NT2/D1 (cell line): Measurements from ENCODE around the gene PDCD5.

Experiments
- DNase-seq: peaks from one replicate; pipeline ENCODE4 v3.0.0-alpha.2; 2011; ENCODE audit warnings: low read depth, low spot score
- H3K27me3 ChIP-seq: 2 replicates; pipeline ENCODE4 v1.6.0; 2011; ENCODE audit warnings: mild to moderate bottlenecking; ENCODE audit not compliant: insufficient read length, insufficient read depth
- H3K36me3 ChIP-seq: 2 replicates; pipeline ENCODE4 v1.6.1; 2011; ENCODE audit warnings: mild to moderate bottlenecking, low read length, mixed read lengths; ENCODE audit not compliant: insufficient read depth, insufficient read length
- H3K4me1 ChIP-seq: 2 replicates; pipeline ENCODE4 v1.5.1; 2011; ENCODE audit not compliant: insufficient read depth, insufficient read length
- H3K4me3 ChIP-seq: 2 replicates; pipeline ENCODE4 v1.5.1; 2011; ENCODE audit warnings: low read depth; ENCODE audit not compliant: insufficient read length
- H3K9ac ChIP-seq: 2 replicates; pipeline ENCODE4 v1.6.0; 2011; ENCODE audit warnings: low read depth; ENCODE audit not compliant: insufficient read length
- H3K9me3 ChIP-seq: 2 replicates; pipeline ENCODE4 v1.5.1; 2011; ENCODE audit warnings: mild to moderate bottlenecking, low read length; ENCODE audit not compliant: insufficient read depth
- SUZ12 ChIP-seq: IDR thresholded peaks from 2 replicates; pipeline ENCODE4 v1.6.1; 2011; ENCODE audit not compliant: insufficient read length, insufficient read depth; ENCODE audit errors: extremely low read depth
- YY1 ChIP-seq: IDR thresholded peaks from 2 replicates; pipeline ENCODE4 v1.6.1; 2011; ENCODE audit not compliant: insufficient read length, insufficient read depth
- ZNF274 ChIP-seq: IDR thresholded peaks from 2 replicates; pipeline ENCODE4 v1.6.1; 2011; ENCODE audit warnings: mild to moderate bottlenecking, low read depth, low read length

PDCD5 gene

GRCh38 chr19:32543115-32543900 lies 37.7 kb upstream of the PDCD5 start:
- H3K27me3 ChIP-seq = no peaks in the 10 kb centered on the region
- no peaks in the 10 kb centered on the region for H3K9me3 ChIP-seq
- H3K36me3 ChIP-seq = no peaks in the 10 kb centered on the region
- H3K4me1 ChIP-seq = no peaks in the 10 kb centered on the region
- no peak overlapping the region for H3K9ac ChIP-seq
- no peak overlapping the region for H3K4me3 ChIP-seq
- TF ChIP-seq YY1 (no peak), SUZ12 (no peak), ZNF274 (no peak)
- DNase-seq = no peak

- H3K27me3 ChIP-seq = no peaks in the 10 kb centered on the region
- TF ChIP-seq ZNF274 = no peak
- TF ChIP-seq SUZ12 = no peak
- TF ChIP-seq YY1 = no peak
- H3K4me3 ChIP-seq = no peak overlapping the region
These were observed 36.1 kb upstream of the PDCD5 start for GRCh38 chr19:32544917-32545316.

GRCh38 chr19:32550666-32551065 lies 30.3 kb upstream of the PDCD5 start:
- Histone ChIP-seq H3K27me3 (no peaks in the 10 kb centered on the region), H3K36me3 (no peaks in the 10 kb centered on the region), H3K9ac (no peak overlapping the region), H3K4me1 (no peaks in the 10 kb centered on the region), H3K4me3 (no peak overlapping the region), H3K9me3 (no peaks in the 10 kb centered on the region)
- TF ChIP-seq SUZ12 (no peak), YY1 (no peak), ZNF274 (no peak)
- DNase-seq = no peak

More at GRCh38 chr19:32544917-32545316, 36.1 kb upstream of the PDCD5 start:
- Histone ChIP-seq H3K9me3 (no peaks in the 10 kb centered on the region), H3K4me1 (no peaks in the 10 kb centered on the region), H3K9ac (no peak overlapping the region), H3K36me3 (no peaks in the 10 kb centered on the region)
- DNase-seq = no peak

- Histone ChIP-seq H3K27me3 (no peaks in the 10 kb centered on the region), H3K4me1 (no peaks in the 10 kb centered on the region), H3K36me3 (no peaks in the 10 kb centered on the region), H3K4me3 (no peak overlapping the region), H3K9me3 (no peaks in the 10 kb centered on the region), H3K9ac (no peak overlapping the region)
- DNase-seq = no peak
- TF ChIP-seq ZNF274 = no peak
- no peak for TF ChIP-seq YY1
- TF ChIP-seq SUZ12 = no peak
These were observed 25.2 kb upstream of the PDCD5 start for GRCh38 chr19:32555786-32556185.

- Histone ChIP-seq H3K4me3 (no peak overlapping the region), H3K4me1 (no peaks in the 10 kb centered on the region), H3K9ac (no peak overlapping the region), H3K36me3 (no peaks in the 10 kb centered on the region), H3K9me3 (no peaks in the 10 kb centered on the region), H3K27me3 (no peaks in the 10 kb centered on the region)
- DNase-seq = no peak
- TF ChIP-seq ZNF274 (no peak), YY1 (no peak), SUZ12 (no peak)
These were observed 22.3 kb upstream of the PDCD5 start for GRCh38 chr19:32558607-32559228.

- no peak for DNase-seq
- H3K36me3 ChIP-seq = no peaks in the 10 kb centered on the region
- no peaks in the 10 kb centered on the region for H3K4me1 ChIP-seq
- TF ChIP-seq YY1 (no peak), ZNF274 (no peak), SUZ12 (no peak)
- no peaks in the 10 kb centered on the region for H3K27me3 ChIP-seq
- no peaks in the 10 kb centered on the region for H3K9me3 ChIP-seq
- no peak overlapping the region for H3K4me3 ChIP-seq
- H3K9ac ChIP-seq = no peak overlapping the region
These were observed 17.2 kb upstream of the PDCD5 start for GRCh38 chr19:32563761-32564160.

GRCh38 chr19:32566246-32566830 lies 14.7 kb upstream of the PDCD5 start:
- Histone ChIP-seq H3K4me3 (no peak overlapping the region), H3K9me3 (no peaks in the 10 kb centered on the region), H3K27me3 (no peaks in the 10 kb centered on the region), H3K36me3 (no peaks in the 10 kb centered on the region), H3K9ac (no peak overlapping the region), H3K4me1 (no peaks in the 10 kb centered on the region)
- no peak for DNase-seq
- TF ChIP-seq YY1 = no peak
- no peak for TF ChIP-seq SUZ12
